HG03025 (cell line): ENCODE data around the gene PTPRN2.
"Not testable (repeated sequence)": the region's sequence is repeated elsewhere in the genome, so short reads cannot be mapped to it uniquely, and the experiment has no call there.

ENCODE experiments used
- ATAC-seq: cut with Tn5 transposase; IDR thresholded peaks from one replicate; pipeline ENCODE4 v1.9.1; 2021; ENCODE audit warnings: mild to moderate bottlenecking, moderate library complexity; ENCODE audit not compliant: unreplicated experiment, low FRiP score

PTPRN2 gene

GRCh38 chr7:157846746-157847145, 740.9 kb downstream of the PTPRN2 start:
- not testable (repeated sequence) for ATAC-seq

- ATAC-seq, result no peak
Measured at GRCh38 chr7:157846271-157846670, 741.4 kb downstream of the PTPRN2 start.

GRCh38 chr7:157845203-157845835, 742.3 kb downstream of the PTPRN2 start:
- no peak for ATAC-seq

DNA sequence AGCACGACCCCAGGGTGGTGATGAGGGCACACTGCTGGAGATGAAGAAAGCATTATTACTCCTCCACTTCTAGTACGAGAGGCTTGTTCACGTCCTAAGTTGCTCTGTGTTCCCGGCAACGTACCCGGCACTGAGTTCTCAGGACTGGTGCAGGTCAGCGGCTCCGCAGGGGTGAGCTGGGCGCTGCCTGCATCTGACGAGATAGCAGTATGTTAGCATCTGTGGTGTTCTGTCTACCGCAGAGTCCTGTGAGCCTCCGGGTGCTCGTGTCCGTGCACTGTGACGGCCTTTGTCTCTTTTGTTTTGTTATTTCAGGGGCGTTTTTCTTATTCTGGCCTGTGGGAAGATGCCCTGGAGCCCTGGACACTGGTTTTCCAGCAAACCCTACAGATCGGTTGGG, 743.0 kb downstream of the PTPRN2 start:
- ATAC-seq, result no peak

GRCh38 chr7:157844141-157844540, 743.5 kb downstream of the PTPRN2 start:
- no peak for ATAC-seq

GRCh38 chr7:157843336-157844140, 744.1 kb downstream of the PTPRN2 start:
- no peak for ATAC-seq

- ATAC-seq, result no peak
Measured at GRCh38 chr7:157841773-157842370, 745.8 kb downstream of the PTPRN2 start.

DNA sequence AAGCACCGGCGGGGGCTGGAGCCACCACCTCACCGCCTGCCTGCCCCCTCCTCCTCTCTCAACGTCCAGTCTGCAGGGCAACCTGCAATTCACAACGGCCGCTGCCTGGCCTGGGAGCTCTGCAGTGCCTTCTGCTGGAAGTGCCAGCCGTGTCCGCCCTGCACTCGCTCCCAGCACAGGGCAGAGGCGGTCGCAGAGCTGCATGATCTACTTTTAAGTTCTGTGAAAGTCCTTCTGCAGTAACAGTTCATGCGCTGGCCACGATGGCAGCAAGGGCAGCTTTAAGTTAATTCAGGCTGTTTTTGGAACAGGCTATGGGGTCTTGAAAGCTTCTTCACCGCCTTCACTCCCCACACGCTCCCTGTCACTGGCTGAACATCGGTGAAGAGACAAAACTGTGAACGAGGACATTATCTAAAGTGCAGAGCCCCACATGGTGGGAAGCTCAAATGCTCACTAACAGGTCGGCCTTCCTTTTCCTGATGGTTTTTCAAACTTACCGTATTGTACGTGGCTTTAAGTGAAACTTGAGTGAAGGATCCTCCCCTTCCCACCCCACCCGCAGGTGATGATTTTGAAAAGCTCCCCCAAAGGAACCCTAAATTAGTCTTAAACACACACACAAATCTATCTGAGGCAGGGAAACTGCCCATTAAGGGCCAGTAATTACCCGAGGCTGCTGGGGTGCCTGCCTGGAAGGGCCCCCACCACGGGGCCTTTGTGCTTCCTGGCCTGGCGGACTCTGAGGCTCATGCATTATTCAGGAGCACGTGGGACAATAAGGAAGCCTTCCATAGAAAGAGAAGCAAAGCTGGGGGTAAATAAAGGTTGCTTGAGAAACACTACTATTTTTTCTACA, 746.5 kb downstream of the PTPRN2 start:
- ATAC-seq, result no peak

GRCh38 chr7:157840174-157840913, 747.3 kb downstream of the PTPRN2 start:
- no peak for ATAC-seq

DNA sequence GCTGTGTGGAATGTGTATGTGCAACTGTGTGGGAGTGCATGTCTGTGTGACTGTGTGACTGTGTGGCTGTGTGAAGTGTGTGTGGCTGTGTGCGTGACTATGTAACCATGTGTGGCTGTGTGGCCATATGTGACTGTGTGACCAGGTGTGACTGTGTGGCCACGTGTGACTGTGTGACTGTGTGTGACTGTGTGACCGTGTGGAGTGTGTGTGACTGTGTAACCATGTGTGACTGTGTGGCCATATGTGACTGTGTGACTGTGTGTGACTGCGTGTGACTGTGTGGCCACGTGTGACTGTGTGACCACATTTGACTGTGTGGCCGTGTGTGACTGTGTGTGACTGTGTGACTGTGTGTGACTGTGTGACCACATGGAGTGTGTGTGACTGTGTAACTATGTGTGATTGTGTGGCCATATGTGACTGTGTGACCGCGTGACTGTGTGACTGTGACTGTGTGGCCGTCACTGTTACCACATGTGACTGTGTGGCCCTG, 747.9 kb downstream of the PTPRN2 start:
- ATAC-seq, result no peak

- no peak for ATAC-seq
Measured at GRCh38 chr7:157839226-157839625, 748.4 kb downstream of the PTPRN2 start.

GRCh38 chr7:157837561-157837960, 750.1 kb downstream of the PTPRN2 start:
- ATAC-seq, result no peak

DNA sequence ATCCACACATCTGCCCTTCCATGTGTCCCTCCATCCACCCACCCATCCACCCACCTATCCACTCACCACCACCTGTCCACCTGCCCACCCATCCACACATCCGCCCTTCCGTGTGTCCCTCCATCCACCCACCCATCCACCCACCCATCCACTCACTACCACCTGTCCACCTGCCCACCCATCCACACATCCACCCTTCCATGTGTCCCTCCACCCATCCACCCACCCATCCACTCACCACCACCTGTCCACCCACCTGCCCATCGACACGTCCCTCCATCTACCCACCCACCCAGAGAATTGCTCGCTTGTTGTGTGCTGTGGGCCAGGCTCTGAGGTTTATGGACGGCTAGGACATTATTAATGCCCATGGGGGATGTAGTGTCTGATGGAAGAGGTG, 750.6 kb downstream of the PTPRN2 start:
- no peak for ATAC-seq

DNA sequence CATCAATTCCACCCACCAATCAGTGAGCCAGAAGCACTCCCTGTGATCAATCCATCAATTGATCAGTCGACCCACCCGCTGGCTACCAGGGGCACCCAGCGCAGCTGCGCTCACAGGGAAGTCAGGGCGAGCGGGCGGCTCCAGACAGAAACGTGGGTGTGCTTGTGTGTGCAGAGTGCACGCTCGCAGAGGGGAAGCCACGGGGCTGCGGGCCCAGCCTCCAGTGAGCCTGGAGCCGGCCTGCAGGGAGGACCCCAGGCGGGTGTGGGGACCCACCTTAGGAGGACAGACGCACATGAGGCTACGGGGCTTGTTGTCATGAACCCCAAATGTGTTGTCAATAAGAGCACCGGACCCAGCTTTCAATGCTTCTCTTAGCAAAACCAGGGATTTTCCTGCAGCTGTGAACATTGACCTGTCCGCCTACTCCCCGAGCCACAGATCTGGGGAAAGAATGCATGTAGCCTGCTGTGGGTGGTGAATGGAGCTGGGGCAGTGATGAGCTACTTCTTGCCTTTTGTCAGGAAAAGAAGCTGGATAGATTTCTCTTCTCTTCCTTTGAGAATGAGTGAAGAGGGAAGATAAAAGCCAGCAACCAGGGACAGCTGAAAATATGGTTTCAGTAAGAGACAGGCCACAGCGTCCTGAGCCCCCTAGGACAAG, 753.0 kb downstream of the PTPRN2 start:
- no peak for ATAC-seq

DNA sequence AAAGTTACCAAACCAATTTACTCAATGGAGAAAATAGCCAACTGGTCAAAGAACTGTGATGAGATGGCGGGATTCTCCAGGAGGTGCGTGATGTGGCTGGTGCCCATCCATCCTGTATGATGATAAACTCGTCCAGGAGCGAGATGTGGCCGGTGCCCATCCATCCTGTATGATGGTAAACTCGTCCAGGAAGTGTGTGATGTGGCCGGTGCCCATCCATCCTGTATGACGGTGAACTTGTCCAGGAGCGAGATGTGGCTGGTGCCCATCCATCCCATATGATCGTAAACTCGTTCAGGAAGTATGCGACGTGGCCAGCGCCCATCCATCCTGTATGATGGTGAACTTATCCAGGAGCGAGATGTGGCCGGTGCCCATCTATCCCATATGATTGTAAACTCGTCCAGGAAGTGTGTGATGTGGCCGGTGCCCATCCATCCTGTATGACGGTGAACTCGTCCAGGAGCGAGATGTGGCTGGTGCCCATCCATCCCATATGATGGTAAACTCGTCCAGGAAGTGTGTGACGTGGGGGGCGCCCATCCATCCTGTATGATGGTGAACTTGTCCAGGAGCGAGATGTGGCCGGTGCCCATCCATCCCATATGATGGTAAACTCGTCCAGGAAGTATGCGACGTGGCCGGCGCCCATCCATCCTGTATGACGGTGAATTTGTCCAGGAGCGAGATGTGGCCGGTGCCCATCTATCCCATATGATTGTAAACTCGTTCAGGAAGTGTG, 754.6 kb downstream of the PTPRN2 start:
- no peak for ATAC-seq

DNA sequence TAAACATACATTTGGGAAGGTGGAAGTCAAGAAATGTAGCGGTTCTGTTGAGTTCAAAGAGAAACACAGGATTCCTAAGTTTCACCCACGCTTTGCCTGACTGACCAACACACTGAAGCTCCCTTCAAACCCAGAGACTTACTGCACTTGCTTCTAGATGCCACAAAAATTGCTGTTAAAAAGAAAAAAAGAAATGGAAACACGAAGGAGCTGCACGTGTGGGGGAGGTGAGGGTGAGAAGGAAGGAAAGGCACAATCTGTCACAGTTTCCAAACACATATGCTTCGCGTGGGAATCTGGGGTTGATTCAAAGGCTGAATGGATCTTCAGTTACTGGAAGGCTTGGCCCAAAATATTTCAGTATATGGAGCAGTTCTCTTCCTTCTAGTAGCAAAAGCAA, 755.2 kb downstream of the PTPRN2 start:
- ATAC-seq, result no peak

DNA sequence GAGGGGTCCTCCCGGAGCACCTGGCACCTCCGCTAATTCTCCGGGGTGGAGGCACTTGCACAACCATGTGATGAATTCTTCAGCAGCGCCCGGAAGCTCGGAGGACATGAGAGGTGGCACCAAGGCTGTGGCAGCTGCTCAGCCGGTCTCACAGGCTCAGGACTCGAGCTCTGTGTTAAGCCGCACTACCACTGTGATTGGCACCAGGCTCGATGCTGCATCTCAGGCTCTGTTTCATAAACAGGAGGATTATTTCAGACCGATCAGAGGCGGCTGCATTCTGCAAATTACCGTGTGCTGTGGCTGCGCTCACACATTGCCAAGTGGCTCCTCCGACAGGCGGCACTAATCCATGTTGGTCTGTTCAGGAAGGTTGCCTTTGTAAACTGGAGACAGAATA, 755.6 kb downstream of the PTPRN2 start:
- ATAC-seq, result no peak

DNA sequence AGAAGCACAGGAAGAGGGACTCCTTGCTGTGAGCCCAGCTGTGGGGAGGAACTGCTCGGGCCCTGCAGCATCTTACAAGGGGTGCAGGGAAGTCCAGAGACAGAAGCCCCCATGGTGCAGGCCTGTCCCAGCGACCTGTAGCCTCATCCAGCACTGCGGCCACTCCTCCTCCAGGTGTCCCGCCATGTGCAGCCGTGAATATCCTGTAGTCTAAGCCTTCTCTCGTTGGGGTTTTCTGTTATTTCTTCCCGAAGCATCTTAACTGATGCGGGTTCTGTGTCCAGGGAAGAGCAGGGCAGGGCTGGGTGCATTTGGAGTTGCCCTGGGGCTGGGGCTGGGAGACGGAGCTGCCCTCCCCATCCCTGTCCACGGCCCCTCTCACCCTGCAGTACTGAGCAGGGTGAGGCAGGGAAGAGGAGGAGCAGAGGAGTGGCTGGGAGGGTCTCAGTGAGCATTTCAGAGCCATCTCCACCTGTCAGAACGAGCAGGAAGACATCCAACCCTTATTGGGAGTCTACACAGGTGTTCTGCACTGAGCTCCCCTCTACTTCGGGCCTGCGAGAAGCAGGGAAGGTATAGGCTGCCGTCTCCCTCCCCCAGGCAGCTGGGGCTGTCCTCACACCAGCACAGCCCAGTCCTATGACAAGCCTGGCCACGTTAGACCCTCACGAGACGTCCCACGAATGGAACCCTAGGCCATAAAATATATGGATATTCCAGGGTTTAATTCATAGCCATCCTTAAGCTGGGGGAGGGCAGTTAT, 756.3 kb downstream of the PTPRN2 start:
- ATAC-seq, result no peak
